IMR-90 (cell line): ENCODE results near the gene MGAT4C. TPM values are rescaled to one million over a fixed set of nuclear protein-coding genes. Genes with fewer than 3 reads are reported as not detected.
"Not testable (repeated sequence)": the region's sequence is repeated elsewhere in the genome, so short reads cannot be mapped to it uniquely, and the experiment has no call there.

ENCODE experiments used
- ATAC-seq: fragments of 200-7000 bp; cut with Tn5 transposase; 2 replicates; pipeline ENCODE4 v1.9.1; 2020; ENCODE audit warnings: low read depth, mild to moderate bottlenecking, moderate library complexity
- BruUV-seq: library from RNA; stranded (reverse); fragments of 400-500 nt; replicated peaks from 2 replicates; lab custom pipeline; 2021; lab: Mats Ljungman, UMichigan
- CTCF ChIA-PET: fragments of 300-600 bp; formaldehyde crosslinking; extraction: SDS; loops from one replicate; lab custom pipeline; 2021; ENCODE audit warnings: antibody characterized with exemption; lab: Yijun Ruan, JAX
- POLR2A ChIA-PET: fragments of 300-600 bp; sonication (Branson Sonifier 250); formaldehyde crosslinking; loops from one replicate; lab custom pipeline; 2022; ENCODE audit warnings: antibody characterized with exemption; ENCODE audit not compliant: unreplicated experiment; lab: Charles Lee
- DNase-seq: peaks from one replicate; pipeline ENCODE4 v3.0.0; 2013
- H2AFZ ChIP-seq: replicated peaks from 2 replicates; pipeline ENCODE3; 2013; ENCODE audit warnings: low read length, mild to moderate bottlenecking; ENCODE audit not compliant: poor library complexity
- H2AK5ac ChIP-seq: 2 replicates; pipeline ENCODE4 v1.6.1; 2013; ENCODE audit warnings: low read depth, low read length, inconsistent platforms
- H2AK9ac ChIP-seq: replicated peaks from 2 replicates; pipeline ENCODE3; 2013; ENCODE audit warnings: mild to moderate bottlenecking, low read depth, low read length, moderate library complexity; ENCODE audit not compliant: poor library complexity
- H2BK120ac ChIP-seq: 2 replicates; pipeline ENCODE4 v1.6.1; 2013; ENCODE audit warnings: low read depth, low read length, inconsistent platforms
- H2BK15ac ChIP-seq: 3 replicates; pipeline ENCODE4 v1.6.1; 2013; ENCODE audit warnings: low read depth, low read length, inconsistent platforms
- H2BK20ac ChIP-seq: 2 replicates; pipeline ENCODE4 v1.6.1; 2013; ENCODE audit warnings: low read depth, mild to moderate bottlenecking, inconsistent platforms, low read length, moderate library complexity
- H2BK5ac ChIP-seq: 2 replicates; pipeline ENCODE4 v1.6.1; 2013; ENCODE audit warnings: mild to moderate bottlenecking, low read depth, low read length, inconsistent platforms; ENCODE audit not compliant: poor library complexity, severe bottlenecking
- H3K14ac ChIP-seq: replicated peaks from 2 replicates; pipeline ENCODE4 v1.6.1; 2013; ENCODE audit warnings: low read depth, low read length, inconsistent platforms
- H3K18ac ChIP-seq: 2 replicates; pipeline ENCODE4 v1.6.1; 2013; ENCODE audit warnings: low read depth, low read length, control low read depth
- H3K23ac ChIP-seq: 2 replicates; pipeline ENCODE4 v1.6.1; 2013; ENCODE audit warnings: low read depth, low read length, inconsistent platforms
- H3K27ac ChIP-seq: 2 replicates; pipeline ENCODE4 v1.5.1; 2013; ENCODE audit warnings: mild to moderate bottlenecking, control low read depth, low read length; ENCODE audit not compliant: insufficient read depth
- H3K27me3 ChIP-seq: 2 replicates; pipeline ENCODE4 v1.6.1; 2013; ENCODE audit warnings: low read length; ENCODE audit not compliant: control insufficient read depth, insufficient read depth
- H3K36me3 ChIP-seq: 2 replicates; pipeline ENCODE4 v1.6.1; 2013; ENCODE audit warnings: low read length, mixed read lengths; ENCODE audit not compliant: control insufficient read depth, insufficient read depth
- H3K4ac ChIP-seq: 2 replicates; pipeline ENCODE4 v1.6.1; 2013; ENCODE audit warnings: low read depth, low read length, inconsistent platforms
- H3K4me1 ChIP-seq: 2 replicates; pipeline ENCODE4 v1.6.1; 2013; ENCODE audit warnings: low read length, mixed read lengths; ENCODE audit not compliant: control insufficient read depth, insufficient read depth
- H3K4me2 ChIP-seq: 2 replicates; pipeline ENCODE4 v1.6.1; 2013; ENCODE audit warnings: low read depth, mild to moderate bottlenecking, control low read depth, low read length, moderate library complexity
- H3K4me3 ChIP-seq: 2 replicates; pipeline ENCODE4 v1.5.1; 2013; ENCODE audit warnings: low read depth, mild to moderate bottlenecking, control low read depth, low read length, moderate library complexity; ENCODE audit not compliant: insufficient read depth
- H3K56ac ChIP-seq: 2 replicates; pipeline ENCODE4 v1.6.1; 2013; ENCODE audit warnings: low read length, inconsistent platforms; ENCODE audit not compliant: insufficient read depth; ENCODE audit errors: extremely low read depth
- H3K79me1 ChIP-seq, 2 experiments: 2 replicates each; pipeline ENCODE4 v1.6.1; 2013; ENCODE audit warnings: low read length in 2 of 2, inconsistent platforms in 1 of 2, low read depth in 1 of 2
- H3K9ac ChIP-seq: 2 replicates; pipeline ENCODE4 v1.6.1; 2013; ENCODE audit warnings: low read depth, low read length, control low read depth
- H3K9me1 ChIP-seq: 2 replicates; pipeline ENCODE4 v1.6.1; 2013; ENCODE audit warnings: low read length, inconsistent platforms; ENCODE audit not compliant: insufficient read depth
- H3K9me3 ChIP-seq: 2 replicates; pipeline ENCODE4 v1.6.1; 2013; ENCODE audit warnings: low read length; ENCODE audit not compliant: control insufficient read depth, insufficient read depth
- H4K20me1 ChIP-seq: 2 replicates; pipeline ENCODE4 v1.6.1; 2013; ENCODE audit warnings: low read length, inconsistent platforms; ENCODE audit not compliant: insufficient read depth
- H4K5ac ChIP-seq: 2 replicates; pipeline ENCODE4 v1.6.1; 2013; ENCODE audit warnings: mild to moderate bottlenecking, low read depth, low read length, control low read depth
- H4K8ac ChIP-seq, 2 experiments: 2 replicates each; pipeline ENCODE4 v1.6.1; 2013; ENCODE audit warnings: low read depth in 2 of 2, low read length in 2 of 2, control low read depth in 1 of 2, inconsistent platforms in 1 of 2
- H4K91ac ChIP-seq: 2 replicates; pipeline ENCODE4 v1.6.1; 2013; ENCODE audit warnings: low read depth, low read length, inconsistent platforms; ENCODE audit not compliant: insufficient read depth
- WGBS, 2 experiments: methylation state at CpG; one replicate each; pipeline versions ENCODE4 v1.1.5 to v1.1.7; 2013; ENCODE audit warnings: missing lambda C conversion rate in 2 of 2; ENCODE audit not compliant: insufficient read length in 1 of 2; ENCODE audit errors: extremely low coverage in 2 of 2; 5-methylcytosine and 5-hydroxymethylcytosine counted together
- dilution Hi-C: fragments of 300-500 bp; cut with HindIII; formaldehyde crosslinking; loops from one replicate; pipeline ENCODE4 v1.14.3; 2018; ENCODE audit warnings: low sequenced_read_pairs; ENCODE audit not compliant: unreplicated experiment
- in situ Hi-C: fragments of 300-500 bp; cut with MboI; formaldehyde crosslinking; loops from 3 replicates; pipeline ENCODE4 v1.14.3; 2019; ENCODE audit warnings: low sequenced_read_pairs, inconsistent platforms, mixed read lengths
- intact Hi-C: fragments of 100-400 bp; cut with micrococcal nuclease; formaldehyde crosslinking; loops from 2 replicates; pipeline ENCODE4 v1.10.0; 2022
- polyA plus RNA-seq, 3 experiments: library from polyadenylated mRNA; depleted of rRNA; stranded (reverse); fragments of >200 nt; gene quantifications; 2 replicates each; pipeline ENCODE4 v1.2.3, GENCODE V29; 2012; ENCODE audit warnings: low replicate concordance in 1 of 3
- total RNA-seq: library from RNA; depleted of rRNA; stranded (reverse); fragments of >200 nt; gene quantifications from 2 replicates; pipeline ENCODE4 v1.2.3, GENCODE V29; 2012

Gene MGAT4C
- total and polyA plus RNA-seq, 2 of the 4 experiments (the other 2 are of a cell fraction), result not detected

- H2AK9ac ChIP-seq, H4K91ac ChIP-seq, H3K36me3 ChIP-seq, H3K56ac ChIP-seq, H3K18ac ChIP-seq, H3K9me3 ChIP-seq, H3K27me3 ChIP-seq, POLR2A ChIA-PET, H3K4me3 ChIP-seq, H4K8ac ChIP-seq, H2BK20ac ChIP-seq, H3K9ac ChIP-seq, H3K23ac ChIP-seq, H3K14ac ChIP-seq, dilution Hi-C loops, H3K27ac ChIP-seq, H2AFZ ChIP-seq, in situ Hi-C loops, H4K5ac ChIP-seq, ATAC-seq, H3K9me1 ChIP-seq, H2BK120ac ChIP-seq, H3K4me1 ChIP-seq, H4K20me1 ChIP-seq, DNase-seq, intact Hi-C loops, H2BK5ac ChIP-seq, H2BK15ac ChIP-seq, H3K4me2 ChIP-seq, H2AK5ac ChIP-seq, BruUV-seq, H3K4ac ChIP-seq, CTCF ChIA-PET, H3K79me1 ChIP-seq: not testable (repeated sequence)
- 80% methylated on average over 1 of the region's 3 CpGs; no CpG with 5 or more reads in 1 of the 2 experiments for WGBS, 2 experiments
Measured at GRCh38 chr12:86126900-86127299, 129.3 kb downstream of the MGAT4C start.
